ENCODE results near the gene GTSE1.

Gene GTSE1

DNA sequence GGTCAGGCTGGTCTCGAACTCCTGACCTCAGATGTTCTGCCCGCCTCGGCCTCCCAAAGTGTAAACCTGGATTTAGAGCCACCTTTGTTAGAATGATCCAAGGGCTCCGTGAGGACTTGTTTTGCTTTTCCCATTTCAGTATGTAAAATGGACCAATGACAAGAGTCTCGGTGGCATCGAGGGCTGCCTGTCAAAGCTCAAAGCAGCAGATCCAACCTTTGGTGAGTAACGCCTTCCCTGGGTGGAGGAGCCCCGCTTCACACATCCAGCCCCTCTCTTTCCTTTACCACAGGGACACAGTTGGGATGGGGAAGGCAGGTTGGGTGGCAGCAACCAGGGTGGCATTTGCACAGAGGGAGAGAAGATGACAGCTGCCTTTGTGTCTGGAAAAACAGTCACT, 24.5 kb upstream of the GTSE1 start:
- no peak overlapping the region for H2BK120ac ChIP-seq (ENCODE audit: low read depth, low read length)
- H2BK5ac ChIP-seq (ENCODE audit: low read length): no peak overlapping the region
- no peaks in the 10 kb centered on the region for H3K79me1 ChIP-seq (ENCODE audit: low read length)
- no peaks in the 10 kb centered on the region for H3K27me3 ChIP-seq (ENCODE audit: insufficient read depth, low read length, poor library complexity)
- H4K5ac ChIP-seq (ENCODE audit: low read length): no peak overlapping the region
- H3K18ac ChIP-seq (ENCODE audit: low read length): no peak overlapping the region
- no peak overlapping the region for H2AK5ac ChIP-seq (ENCODE audit: low read length)
- no peaks in the 10 kb centered on the region for H3K36me3 ChIP-seq (ENCODE audit: control insufficient read depth, insufficient read depth, low read length)
- H2BK15ac ChIP-seq (replicated peaks; ENCODE audit: low read depth): no peak overlapping the region
- H3K9ac ChIP-seq (ENCODE audit: low read length): no peak overlapping the region
- no peak overlapping the region for H3K4me3 ChIP-seq (ENCODE audit: low read length)
- no peak overlapping the region for H3K23ac ChIP-seq (ENCODE audit: low read length)
- no peak overlapping the region for H3K4me2 ChIP-seq (ENCODE audit: low read length)
- H4K8ac ChIP-seq (ENCODE audit: low read depth, low read length): no peak overlapping the region
- no peak overlapping the region for H3K27ac ChIP-seq (ENCODE audit: low read depth, low read length)
- no peak overlapping the region for H3K56ac ChIP-seq (ENCODE audit: low read length)
- no peak overlapping the region for H3K4ac ChIP-seq (ENCODE audit: low read depth, low read length)
- no peaks in the 10 kb centered on the region for H3K4me1 ChIP-seq (ENCODE audit: control insufficient read depth, low read depth, low read length)
- H3K79me2 ChIP-seq (ENCODE audit: control insufficient read depth, insufficient read depth, low read length): no peaks in the 10 kb centered on the region
- DNase-seq: no peak
- no CpG with 5 or more reads among the region's 8 CpGs for WGBS (ENCODE audit: extremely low coverage, insufficient coverage, low lambda C conversion rate)

DNA sequence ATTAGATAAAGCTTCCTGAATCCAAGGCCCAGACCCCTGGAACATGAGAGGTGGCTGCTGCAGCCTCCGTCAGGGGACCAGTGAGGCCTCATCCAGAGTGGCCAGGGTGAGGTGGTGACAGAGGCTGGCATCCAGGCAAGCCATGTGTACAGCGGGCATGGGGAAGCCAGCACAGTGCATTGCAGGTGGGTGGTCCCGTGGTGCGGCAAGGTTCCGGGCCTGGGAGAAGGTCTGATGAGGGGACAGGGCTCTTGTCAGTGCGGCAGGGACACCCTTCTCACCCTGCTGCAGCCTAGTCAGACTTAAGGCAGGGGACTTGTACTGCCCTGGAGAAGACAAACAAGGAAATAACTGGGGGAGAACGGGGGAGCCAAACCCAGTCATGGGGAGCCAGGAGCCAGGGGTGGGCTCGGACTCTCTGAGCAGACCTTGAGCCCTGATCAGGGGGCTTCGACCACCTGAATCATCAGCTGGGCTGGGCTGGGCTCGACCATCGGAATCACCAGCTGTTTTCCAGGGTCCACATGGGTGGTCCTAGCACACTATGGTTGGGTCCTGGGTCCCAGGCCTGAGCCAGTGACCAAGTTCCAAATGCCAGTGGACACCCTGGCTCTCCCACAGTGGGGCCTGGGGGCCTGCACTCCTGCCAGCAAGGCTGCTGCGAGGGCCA, 23.8 kb upstream of the GTSE1 start:
- H3K23ac ChIP-seq (ENCODE audit: low read length): no peak overlapping the region
- H3K79me1 ChIP-seq (ENCODE audit: low read length): no peaks in the 10 kb centered on the region
- H3K79me2 ChIP-seq (ENCODE audit: control insufficient read depth, insufficient read depth, low read length): no peaks in the 10 kb centered on the region
- no peak overlapping the region for H3K27ac ChIP-seq (ENCODE audit: low read depth, low read length)
- no peak overlapping the region for H2BK5ac ChIP-seq (ENCODE audit: low read length)
- peaks cover 2% of the 10 kb centered on the region for H3K36me3 ChIP-seq (ENCODE audit: control insufficient read depth, insufficient read depth, low read length)
- no peak overlapping the region for H4K8ac ChIP-seq (ENCODE audit: low read depth, low read length)
- no peak overlapping the region for H3K18ac ChIP-seq (ENCODE audit: low read length)
- H2BK15ac ChIP-seq (replicated peaks; ENCODE audit: low read depth): no peak overlapping the region
- no peak overlapping the region for H2BK120ac ChIP-seq (ENCODE audit: low read depth, low read length)
- H3K4me3 ChIP-seq (ENCODE audit: low read length): no peak overlapping the region
- no peak overlapping the region for H4K5ac ChIP-seq (ENCODE audit: low read length)
- H3K4ac ChIP-seq (ENCODE audit: low read depth, low read length): no peak overlapping the region
- no peaks in the 10 kb centered on the region for H3K4me1 ChIP-seq (ENCODE audit: control insufficient read depth, low read depth, low read length)
- H3K4me2 ChIP-seq (ENCODE audit: low read length): no peak overlapping the region
- no peak overlapping the region for H2AK5ac ChIP-seq (ENCODE audit: low read length)
- whole genome bisulfite sequencing (ENCODE audit: extremely low coverage, insufficient coverage, low lambda C conversion rate): no CpG with 5 or more reads among the region's 12 CpGs
- no peak for DNase-seq
- no peak overlapping the region for H3K56ac ChIP-seq (ENCODE audit: low read length)
- no peak overlapping the region for H3K9ac ChIP-seq (ENCODE audit: low read length)
- H3K27me3 ChIP-seq (ENCODE audit: insufficient read depth, low read length, poor library complexity): no peaks in the 10 kb centered on the region

DNA sequence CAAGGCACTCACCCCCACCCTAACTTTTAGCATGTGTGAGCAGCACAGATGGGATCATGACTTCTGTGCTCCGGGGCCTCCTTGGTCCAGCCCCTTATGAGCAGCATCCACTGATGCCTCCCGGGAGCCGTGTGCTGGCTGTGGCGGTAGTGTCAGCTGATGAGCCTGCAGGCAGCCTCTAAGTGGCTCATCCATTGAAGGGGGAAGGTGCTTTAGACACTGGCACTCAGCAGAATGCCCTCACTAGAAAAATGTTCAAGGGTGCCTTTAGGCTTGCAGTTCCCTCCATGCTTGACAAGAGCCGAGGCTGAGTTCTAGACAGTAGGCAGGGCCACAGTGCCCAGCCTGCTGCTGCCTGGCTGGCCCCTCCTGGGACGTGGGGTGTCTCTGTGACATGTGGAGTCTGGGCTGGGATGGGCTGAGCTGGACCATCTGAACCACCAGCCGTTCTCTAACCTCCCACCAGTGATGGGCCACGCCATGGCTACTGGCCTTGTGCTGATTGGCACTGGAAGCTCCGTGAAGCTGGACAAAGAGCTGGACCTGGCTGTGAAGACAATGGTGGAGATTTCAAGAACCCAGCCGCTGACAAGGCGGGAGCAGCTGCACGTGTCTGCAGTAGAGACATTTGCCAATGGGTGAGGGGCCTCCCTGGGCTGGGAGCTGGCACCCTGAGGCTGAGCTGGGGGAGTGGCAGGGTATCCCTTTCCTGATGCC, 23.1 kb upstream of the GTSE1 start:
- Histone ChIP-seq H2AK5ac (ENCODE audit: low read length) (no peak overlapping the region), H4K5ac (ENCODE audit: low read length) (no peak overlapping the region), H3K9ac (ENCODE audit: low read length) (no peak overlapping the region), H2BK5ac (ENCODE audit: low read length) (no peak overlapping the region), H3K36me3 (ENCODE audit: control insufficient read depth, insufficient read depth, low read length) (peaks cover 3% of the 10 kb centered on the region), H3K23ac (ENCODE audit: low read length) (no peak overlapping the region), H3K79me1 (ENCODE audit: low read length) (no peaks in the 10 kb centered on the region), H3K4me1 (ENCODE audit: control insufficient read depth, low read depth, low read length) (no peaks in the 10 kb centered on the region), H3K27ac (ENCODE audit: low read depth, low read length) (no peak overlapping the region), H3K4me3 (ENCODE audit: low read length) (no peak overlapping the region), H2BK15ac (replicated peaks; ENCODE audit: low read depth) (no peak overlapping the region), H3K56ac (ENCODE audit: low read length) (no peak overlapping the region), H3K18ac (ENCODE audit: low read length) (no peak overlapping the region), H3K4ac (ENCODE audit: low read depth, low read length) (no peak overlapping the region), H4K8ac (ENCODE audit: low read depth, low read length) (no peak overlapping the region), H2BK120ac (ENCODE audit: low read depth, low read length) (no peak overlapping the region), H3K4me2 (ENCODE audit: low read length) (no peak overlapping the region), H3K27me3 (ENCODE audit: insufficient read depth, low read length, poor library complexity) (no peaks in the 10 kb centered on the region), H3K79me2 (ENCODE audit: control insufficient read depth, insufficient read depth, low read length) (no peaks in the 10 kb centered on the region)
- no peak for DNase-seq
- no CpG with 5 or more reads among the region's 12 CpGs for WGBS (ENCODE audit: extremely low coverage, insufficient coverage, low lambda C conversion rate)

DNA sequence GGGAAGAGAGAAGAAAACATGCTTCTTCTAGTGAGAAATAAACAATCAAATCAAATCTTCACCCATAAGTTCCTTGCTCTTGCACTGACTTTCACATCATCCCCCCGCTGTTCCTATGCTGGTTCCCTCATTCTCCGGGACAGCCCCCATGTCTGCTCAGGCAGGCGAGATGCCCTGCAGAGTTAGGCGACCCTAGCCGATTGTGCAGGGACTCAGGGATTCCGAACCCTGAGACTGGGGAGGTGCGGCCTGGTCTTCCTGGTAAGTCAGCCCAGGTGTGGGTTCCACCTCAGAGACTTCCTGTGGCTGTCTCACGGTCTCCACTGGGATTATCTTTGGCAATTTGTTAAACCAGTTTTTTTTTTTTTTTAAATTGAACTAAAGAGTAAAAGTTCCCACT, 22.3 kb upstream of the GTSE1 start:
- no peak overlapping the region for H3K23ac ChIP-seq (ENCODE audit: low read length)
- no peak for DNase-seq
- H3K36me3 ChIP-seq (ENCODE audit: control insufficient read depth, insufficient read depth, low read length): peaks cover 6% of the 10 kb centered on the region
- H2BK5ac ChIP-seq (ENCODE audit: low read length): no peak overlapping the region
- no peak overlapping the region for H2BK120ac ChIP-seq (ENCODE audit: low read depth, low read length)
- H3K4me1 ChIP-seq (ENCODE audit: control insufficient read depth, low read depth, low read length): no peaks in the 10 kb centered on the region
- H3K27me3 ChIP-seq (ENCODE audit: insufficient read depth, low read length, poor library complexity): no peaks in the 10 kb centered on the region
- no peak overlapping the region for H3K56ac ChIP-seq (ENCODE audit: low read length)
- H3K9ac ChIP-seq (ENCODE audit: low read length): no peak overlapping the region
- H3K18ac ChIP-seq (ENCODE audit: low read length): no peak overlapping the region
- no peak overlapping the region for H3K4ac ChIP-seq (ENCODE audit: low read depth, low read length)
- H4K5ac ChIP-seq (ENCODE audit: low read length): no peak overlapping the region
- WGBS (ENCODE audit: extremely low coverage, insufficient coverage, low lambda C conversion rate): no CpG with 5 or more reads among the region's 8 CpGs
- H3K4me3 ChIP-seq (ENCODE audit: low read length): no peak overlapping the region
- H3K79me2 ChIP-seq (ENCODE audit: control insufficient read depth, insufficient read depth, low read length): no peaks in the 10 kb centered on the region
- no peak overlapping the region for H2AK5ac ChIP-seq (ENCODE audit: low read length)
- no peak overlapping the region for H4K8ac ChIP-seq (ENCODE audit: low read depth, low read length)
- no peaks in the 10 kb centered on the region for H3K79me1 ChIP-seq (ENCODE audit: low read length)
- no peak overlapping the region for H3K27ac ChIP-seq (ENCODE audit: low read depth, low read length)
- no peak overlapping the region for H2BK15ac ChIP-seq (replicated peaks; ENCODE audit: low read depth)
- H3K4me2 ChIP-seq (ENCODE audit: low read length): no peak overlapping the region

DNA sequence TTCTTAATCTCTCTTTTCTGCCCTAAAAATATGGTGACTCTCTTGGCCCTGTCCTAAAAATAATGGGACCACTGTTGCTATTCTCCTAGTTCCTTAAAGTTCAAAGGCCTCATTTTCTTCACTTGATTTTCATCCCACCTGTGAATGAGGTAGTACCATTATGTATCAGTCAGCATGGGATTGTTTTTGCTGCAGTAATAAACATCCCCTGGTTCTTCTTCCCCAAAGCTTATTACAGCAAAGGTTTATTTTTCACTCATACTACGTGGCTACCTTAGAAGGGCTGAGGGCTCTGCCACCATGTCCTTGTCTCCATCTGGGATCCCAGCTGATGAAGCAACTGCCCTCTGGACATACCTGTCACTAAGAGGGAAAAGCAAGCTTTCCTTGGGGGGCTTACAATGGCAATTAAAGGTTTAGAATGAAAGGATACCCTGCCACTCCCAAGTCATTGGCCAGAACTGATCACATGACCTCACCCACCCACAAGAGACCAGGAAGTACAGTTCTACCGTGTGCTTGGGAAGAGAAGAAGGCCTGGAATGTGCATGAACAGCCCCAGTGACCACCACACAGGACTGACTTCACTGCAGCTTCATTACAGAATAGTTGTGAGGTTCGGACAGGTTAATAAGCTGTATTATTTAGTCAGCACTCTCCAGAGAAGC, 21.1 kb upstream of the GTSE1 start:
- no peak overlapping the region for H3K56ac ChIP-seq (ENCODE audit: low read length)
- no peaks in the 10 kb centered on the region for H3K79me1 ChIP-seq (ENCODE audit: low read length)
- no peaks in the 10 kb centered on the region for H3K4me1 ChIP-seq (ENCODE audit: control insufficient read depth, low read depth, low read length)
- H2BK120ac ChIP-seq (ENCODE audit: low read depth, low read length): no peak overlapping the region
- H2BK5ac ChIP-seq (ENCODE audit: low read length): no peak overlapping the region
- H3K18ac ChIP-seq (ENCODE audit: low read length): no peak overlapping the region
- no peak for DNase-seq
- no peak overlapping the region for H3K4me3 ChIP-seq (ENCODE audit: low read length)
- H4K8ac ChIP-seq (ENCODE audit: low read depth, low read length): no peak overlapping the region
- no peak overlapping the region for H3K4ac ChIP-seq (ENCODE audit: low read depth, low read length)
- H3K79me2 ChIP-seq (ENCODE audit: control insufficient read depth, insufficient read depth, low read length): no peaks in the 10 kb centered on the region
- peaks cover 8% of the 10 kb centered on the region for H3K36me3 ChIP-seq (ENCODE audit: control insufficient read depth, insufficient read depth, low read length)
- H3K4me2 ChIP-seq (ENCODE audit: low read length): no peak overlapping the region
- no peak overlapping the region for H3K9ac ChIP-seq (ENCODE audit: low read length)
- no peaks in the 10 kb centered on the region for H3K27me3 ChIP-seq (ENCODE audit: insufficient read depth, low read length, poor library complexity)
- no peak overlapping the region for H3K27ac ChIP-seq (ENCODE audit: low read depth, low read length)
- no peak overlapping the region for H4K5ac ChIP-seq (ENCODE audit: low read length)
- H2BK15ac ChIP-seq (replicated peaks; ENCODE audit: low read depth): no peak overlapping the region
- no peak overlapping the region for H2AK5ac ChIP-seq (ENCODE audit: low read length)
- H3K23ac ChIP-seq (ENCODE audit: low read length): no peak overlapping the region
- no CpG with 5 or more reads among the region's 3 CpGs for WGBS (ENCODE audit: extremely low coverage, insufficient coverage, low lambda C conversion rate)

Data from mesendoderm (in vitro differentiated cells).